KMS-11 (cell line): Measurements from ENCODE around the gene RIPK4.

ENCODE experiments used
- H2AFZ ChIP-seq: fragments of 200-600 bp; sonication (generic); 2 replicates; pipeline ENCODE4 v1.6.1; 2016; ENCODE audit warnings: antibody characterized with exemption, mixed run types, low read depth
- H3K27ac ChIP-seq: fragments of 200-600 bp; sonication (generic); 2 replicates; pipeline ENCODE4 v1.6.1; 2016; ENCODE audit warnings: mild to moderate bottlenecking, mixed run types
- H3K27me3 ChIP-seq: fragments of 200-600 bp; sonication (generic); 2 replicates; pipeline ENCODE4 v1.6.1; 2017; ENCODE audit warnings: mild to moderate bottlenecking, low read depth, mixed run types, moderate library complexity; ENCODE audit not compliant: insufficient read depth
- H3K36me3 ChIP-seq: fragments of 200-600 bp; sonication (generic); 2 replicates; pipeline ENCODE4 v1.6.1; 2017; ENCODE audit warnings: mild to moderate bottlenecking, mixed run types; ENCODE audit not compliant: insufficient read depth
- H3K4me1 ChIP-seq: fragments of 200-600 bp; sonication (generic); 2 replicates; pipeline ENCODE4 v1.6.1; 2016; ENCODE audit warnings: mild to moderate bottlenecking, low read depth, mixed run types; ENCODE audit not compliant: poor library complexity, severe bottlenecking
- H3K4me2 ChIP-seq: fragments of 200-600 bp; sonication (generic); 2 replicates; pipeline ENCODE4 v1.7.0; 2016; ENCODE audit warnings: mild to moderate bottlenecking, mixed run types
- H3K4me3 ChIP-seq: fragments of 200-600 bp; sonication (generic); IDR thresholded peaks from 2 replicates; pipeline ENCODE4 v1.6.1; 2017; ENCODE audit warnings: low read depth, low read length, mixed read lengths; ENCODE audit not compliant: insufficient read depth
- H3K79me2 ChIP-seq: fragments of 200-600 bp; sonication (generic); 2 replicates; pipeline ENCODE4 v1.6.1; 2016; ENCODE audit warnings: low read depth, mixed run types; ENCODE audit not compliant: insufficient read depth
- H3K9ac ChIP-seq: fragments of 200-600 bp; sonication (generic); 2 replicates; pipeline ENCODE4 v1.6.1; 2016; ENCODE audit warnings: mild to moderate bottlenecking, mixed run types
- H4K20me1 ChIP-seq: fragments of 200-600 bp; sonication (generic); 2 replicates; pipeline ENCODE4 v1.6.1; 2016; ENCODE audit warnings: mild to moderate bottlenecking, mixed run types; ENCODE audit not compliant: insufficient read depth
- TF ChIP-seq, protein P1 (sequence below): fragments of 200-600 bp; sonication (generic); conservative IDR thresholded peaks from 2 replicates; pipeline ENCODE4 v1.6.1; 2017; ENCODE audit warnings: low read depth, mild to moderate bottlenecking, antibody characterized with exemption, low read length, moderate library complexity, mixed read lengths

RIPK4 gene

GRCh38 chr21:41754479-41754891 lies 12.4 kb downstream of the RIPK4 start:
- Histone ChIP-seq H3K79me2 (no peaks in the 10 kb centered on the region), H3K36me3 (no peaks in the 10 kb centered on the region), H3K27me3 (peaks cover 27% of the 10 kb centered on the region; the same call in 1 of the 2 replicates), H3K9ac (no peak overlapping the region), H2AFZ (no peak overlapping the region), H3K4me2 (no peak overlapping the region), H3K27ac (no peak overlapping the region), H3K4me1 (no peaks in the 10 kb centered on the region), H4K20me1 (no peaks in the 10 kb centered on the region), H3K4me3 (no peak overlapping the region)
- TF ChIP-seq, protein P1, sequence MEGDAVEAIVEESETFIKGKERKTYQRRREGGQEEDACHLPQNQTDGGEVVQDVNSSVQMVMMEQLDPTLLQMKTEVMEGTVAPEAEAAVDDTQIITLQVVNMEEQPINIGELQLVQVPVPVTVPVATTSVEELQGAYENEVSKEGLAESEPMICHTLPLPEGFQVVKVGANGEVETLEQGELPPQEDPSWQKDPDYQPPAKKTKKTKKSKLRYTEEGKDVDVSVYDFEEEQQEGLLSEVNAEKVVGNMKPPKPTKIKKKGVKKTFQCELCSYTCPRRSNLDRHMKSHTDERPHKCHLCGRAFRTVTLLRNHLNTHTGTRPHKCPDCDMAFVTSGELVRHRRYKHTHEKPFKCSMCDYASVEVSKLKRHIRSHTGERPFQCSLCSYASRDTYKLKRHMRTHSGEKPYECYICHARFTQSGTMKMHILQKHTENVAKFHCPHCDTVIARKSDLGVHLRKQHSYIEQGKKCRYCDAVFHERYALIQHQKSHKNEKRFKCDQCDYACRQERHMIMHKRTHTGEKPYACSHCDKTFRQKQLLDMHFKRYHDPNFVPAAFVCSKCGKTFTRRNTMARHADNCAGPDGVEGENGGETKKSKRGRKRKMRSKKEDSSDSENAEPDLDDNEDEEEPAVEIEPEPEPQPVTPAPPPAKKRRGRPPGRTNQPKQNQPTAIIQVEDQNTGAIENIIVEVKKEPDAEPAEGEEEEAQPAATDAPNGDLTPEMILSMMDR = no peak

GRCh38 chr21:41753006-41753898 lies 13.6 kb downstream of the RIPK4 start:
- TF ChIP-seq, protein P1 = no peak
- H3K27me3 ChIP-seq = peaks cover 27% of the 10 kb centered on the region; the same call in 1 of the 2 replicates
- no peaks in the 10 kb centered on the region for H4K20me1 ChIP-seq
- no peak overlapping the region for H3K4me2 ChIP-seq
- H2AFZ ChIP-seq = no peak overlapping the region
- no peak overlapping the region for H3K4me3 ChIP-seq
- H3K9ac ChIP-seq = no peak overlapping the region
- H3K4me1 ChIP-seq = no peaks in the 10 kb centered on the region
- H3K36me3 ChIP-seq = no peaks in the 10 kb centered on the region
- H3K27ac ChIP-seq = no peak overlapping the region
- no peaks in the 10 kb centered on the region for H3K79me2 ChIP-seq

GRCh38 chr21:41752231-41752681 lies 14.6 kb downstream of the RIPK4 start:
- no peak overlapping the region for H2AFZ ChIP-seq
- no peak overlapping the region for H3K27ac ChIP-seq
- H4K20me1 ChIP-seq = no peaks in the 10 kb centered on the region
- H3K36me3 ChIP-seq = no peaks in the 10 kb centered on the region
- H3K4me3 ChIP-seq = no peak overlapping the region
- H3K9ac ChIP-seq = no peak overlapping the region
- TF ChIP-seq, protein P1 = no peak
- H3K4me2 ChIP-seq = no peak overlapping the region
- H3K4me1 ChIP-seq = no peaks in the 10 kb centered on the region
- H3K79me2 ChIP-seq = no peaks in the 10 kb centered on the region
- H3K27me3 ChIP-seq = peaks cover 27% of the 10 kb centered on the region; the same call in 1 of the 2 replicates

DNA sequence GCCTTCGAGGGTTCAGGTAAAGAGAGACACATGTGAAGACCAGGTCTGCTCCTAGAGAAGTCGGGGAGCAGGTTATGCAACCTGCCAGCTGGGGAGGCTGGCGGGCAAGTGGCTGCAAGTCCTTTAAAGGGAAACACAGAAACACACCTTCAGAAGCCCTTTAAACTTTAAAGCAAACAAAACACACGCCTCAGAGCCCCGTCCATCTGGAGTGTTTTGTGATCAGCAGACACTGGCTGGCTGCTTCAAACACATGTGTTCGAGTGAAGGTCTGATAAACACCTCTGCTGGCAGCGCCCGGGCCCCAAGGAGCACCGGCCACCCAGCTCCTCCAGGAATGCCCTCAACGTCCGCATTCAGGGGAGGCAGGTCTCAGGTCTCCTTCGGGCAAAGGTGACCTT lies 15.2 kb downstream of the RIPK4 start:
- H3K9ac ChIP-seq = no peak overlapping the region

More for the DNA sequence above, 15.2 kb downstream of the RIPK4 start:
- no peaks in the 10 kb centered on the region for H3K4me1 ChIP-seq
- no peaks in the 10 kb centered on the region for H3K79me2 ChIP-seq
- H3K27ac ChIP-seq = no peak overlapping the region
- H3K27me3 ChIP-seq = peaks cover 27% of the 10 kb centered on the region; the same call in 1 of the 2 replicates
- H3K36me3 ChIP-seq = no peaks in the 10 kb centered on the region
- TF ChIP-seq, protein P1 = no peak
- no peak overlapping the region for H3K4me2 ChIP-seq
- no peak overlapping the region for H3K4me3 ChIP-seq
- H4K20me1 ChIP-seq = no peaks in the 10 kb centered on the region
- no peak overlapping the region for H2AFZ ChIP-seq
